Osteoblast (primary cell): Measurements from ENCODE around the gene DPP6. TPM values are rescaled to one million over a fixed set of nuclear protein-coding genes. Genes with fewer than 3 reads are reported as not detected.

Experiments
- DNase-seq: peaks from one replicate; pipeline ENCODE4 v3.0.0; 2011; ENCODE audit warnings: low spot score, mixed read lengths; ENCODE audit not compliant: insufficient read length; ENCODE audit errors: missing footprints
- H2AFZ ChIP-seq: 2 replicates; pipeline ENCODE4 v1.6.0; 2011; ENCODE audit warnings: mild to moderate bottlenecking, low read length
- H3K27ac ChIP-seq: 2 replicates; pipeline ENCODE4 v1.5.1; 2011; ENCODE audit warnings: mild to moderate bottlenecking, low read depth, low read length, moderate library complexity
- H3K27me3 ChIP-seq: 2 replicates; pipeline ENCODE4 v1.6.0; 2012; ENCODE audit warnings: mild to moderate bottlenecking, control low read depth, inconsistent platforms, low read length, moderate library complexity; ENCODE audit not compliant: insufficient read depth
- H3K36me3 ChIP-seq: 2 replicates; pipeline ENCODE4 v1.5.1; 2011; ENCODE audit warnings: mild to moderate bottlenecking, low read length, control low read depth, moderate library complexity; ENCODE audit not compliant: insufficient read depth
- H3K4me1 ChIP-seq: 2 replicates; pipeline ENCODE4 v1.5.1; 2011; ENCODE audit warnings: mild to moderate bottlenecking, low read length, control low read depth, moderate library complexity; ENCODE audit not compliant: insufficient read depth
- H3K4me2 ChIP-seq: 2 replicates; pipeline ENCODE4 v1.6.0; 2011; ENCODE audit warnings: mild to moderate bottlenecking, low read length; ENCODE audit not compliant: insufficient read depth
- H3K4me3 ChIP-seq: fragments of 200-600 bp; sonication (generic); 3 replicates; pipeline ENCODE4 v1.5.1; 2012; ENCODE audit warnings: mild to moderate bottlenecking, low read length, inconsistent platforms; ENCODE audit not compliant: insufficient read depth
- H3K79me2 ChIP-seq: 2 replicates; pipeline ENCODE4 v1.6.0; 2012; ENCODE audit warnings: mild to moderate bottlenecking, low read length, control low read depth, inconsistent platforms; ENCODE audit not compliant: insufficient read depth
- H3K9me3 ChIP-seq: 2 replicates; pipeline ENCODE4 v1.5.1; 2011; ENCODE audit warnings: low read depth, low read length, control low read depth
- H4K20me1 ChIP-seq: 2 replicates; pipeline ENCODE4 v1.6.0; 2012; ENCODE audit warnings: mild to moderate bottlenecking, low read length, control low read depth; ENCODE audit not compliant: insufficient read depth
- total RNA-seq: library from RNA; depleted of rRNA; stranded (reverse); fragments of >200 nt; gene quantifications from 2 replicates; pipeline ENCODE4 v1.2.3, GENCODE V29; 2012
- TF ChIP-seq, protein P1 (sequence below): IDR thresholded peaks from 2 replicates; pipeline ENCODE4 v1.5.1; 2011; ENCODE audit warnings: mild to moderate bottlenecking, low read depth, low read length, moderate library complexity; ENCODE audit errors: extremely low read depth

The DPP6 gene
- total RNA-seq, 1 donor: not detected

- Histone ChIP-seq H3K9me3 (peaks cover 13% of the 10 kb centered on the region), H3K27ac (no peak overlapping the region), H2AFZ (no peak overlapping the region), H3K4me2 (no peak overlapping the region), H3K4me1 (no peaks in the 10 kb centered on the region), H3K79me2 (no peaks in the 10 kb centered on the region), H3K36me3 (no peaks in the 10 kb centered on the region), H3K27me3 (no peaks in the 10 kb centered on the region), H3K4me3 (no peak overlapping the region), H4K20me1 (no peaks in the 10 kb centered on the region)
- TF ChIP-seq, protein P1, sequence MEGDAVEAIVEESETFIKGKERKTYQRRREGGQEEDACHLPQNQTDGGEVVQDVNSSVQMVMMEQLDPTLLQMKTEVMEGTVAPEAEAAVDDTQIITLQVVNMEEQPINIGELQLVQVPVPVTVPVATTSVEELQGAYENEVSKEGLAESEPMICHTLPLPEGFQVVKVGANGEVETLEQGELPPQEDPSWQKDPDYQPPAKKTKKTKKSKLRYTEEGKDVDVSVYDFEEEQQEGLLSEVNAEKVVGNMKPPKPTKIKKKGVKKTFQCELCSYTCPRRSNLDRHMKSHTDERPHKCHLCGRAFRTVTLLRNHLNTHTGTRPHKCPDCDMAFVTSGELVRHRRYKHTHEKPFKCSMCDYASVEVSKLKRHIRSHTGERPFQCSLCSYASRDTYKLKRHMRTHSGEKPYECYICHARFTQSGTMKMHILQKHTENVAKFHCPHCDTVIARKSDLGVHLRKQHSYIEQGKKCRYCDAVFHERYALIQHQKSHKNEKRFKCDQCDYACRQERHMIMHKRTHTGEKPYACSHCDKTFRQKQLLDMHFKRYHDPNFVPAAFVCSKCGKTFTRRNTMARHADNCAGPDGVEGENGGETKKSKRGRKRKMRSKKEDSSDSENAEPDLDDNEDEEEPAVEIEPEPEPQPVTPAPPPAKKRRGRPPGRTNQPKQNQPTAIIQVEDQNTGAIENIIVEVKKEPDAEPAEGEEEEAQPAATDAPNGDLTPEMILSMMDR: no peak
- DNase-seq: peak; percentile 68
Measured at GRCh38 chr7:154879629-154880028, 827.4 kb downstream of the DPP6 start.

GRCh38 chr7:154880513-154880912 is 828.3 kb downstream of the DPP6 start:
- no peaks in the 10 kb centered on the region for H3K79me2 ChIP-seq
- no peak overlapping the region for H3K4me2 ChIP-seq
- no peaks in the 10 kb centered on the region for H4K20me1 ChIP-seq
- peaks cover 15% of the 10 kb centered on the region for H3K9me3 ChIP-seq
- H2AFZ ChIP-seq: no peak overlapping the region
- H3K4me1 ChIP-seq: no peaks in the 10 kb centered on the region
- TF ChIP-seq, protein P1: no peak
- no peak for DNase-seq
- no peak overlapping the region for H3K27ac ChIP-seq
- no peaks in the 10 kb centered on the region for H3K36me3 ChIP-seq
- H3K4me3 ChIP-seq: no peak overlapping the region
- H3K27me3 ChIP-seq: no peaks in the 10 kb centered on the region

GRCh38 chr7:154881026-154881425 is 828.8 kb downstream of the DPP6 start:
- Histone ChIP-seq H3K4me1 (no peaks in the 10 kb centered on the region), H4K20me1 (no peaks in the 10 kb centered on the region), H3K27me3 (no peaks in the 10 kb centered on the region), H3K4me3 (no peak overlapping the region), H2AFZ (no peak overlapping the region), H3K79me2 (no peaks in the 10 kb centered on the region), H3K4me2 (no peak overlapping the region), H3K9me3 (peaks cover 15% of the 10 kb centered on the region), H3K36me3 (no peaks in the 10 kb centered on the region), H3K27ac (no peak overlapping the region)
- DNase-seq: no peak
- TF ChIP-seq, protein P1: no peak

DNA sequence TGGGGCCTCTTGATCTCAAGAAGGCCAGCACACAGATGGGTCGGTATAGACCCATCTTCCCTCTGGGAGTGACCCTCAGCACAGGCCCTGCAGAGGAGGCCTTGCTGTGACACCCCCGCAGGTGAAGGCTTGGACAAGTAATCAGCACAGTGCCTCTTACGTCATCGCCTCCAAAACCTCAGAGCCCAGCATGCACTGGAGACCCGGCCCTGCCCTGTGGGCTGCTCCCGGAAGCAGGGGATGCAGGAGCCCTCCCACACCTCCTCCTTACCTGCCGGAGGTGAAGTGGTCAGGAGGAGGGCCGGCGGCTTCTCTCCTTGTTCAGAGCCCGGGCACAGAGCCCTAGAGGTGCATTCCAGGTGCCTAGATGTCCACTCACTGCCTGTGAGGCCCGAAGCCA is 829.3 kb downstream of the DPP6 start:
- H3K9me3 ChIP-seq: peaks cover 15% of the 10 kb centered on the region
- no peak overlapping the region for H2AFZ ChIP-seq
- no peaks in the 10 kb centered on the region for H3K27me3 ChIP-seq
- no peaks in the 10 kb centered on the region for H4K20me1 ChIP-seq
- peak; percentile 27 for DNase-seq
- no peak overlapping the region for H3K4me3 ChIP-seq
- no peaks in the 10 kb centered on the region for H3K4me1 ChIP-seq
- no peaks in the 10 kb centered on the region for H3K79me2 ChIP-seq
- TF ChIP-seq, protein P1: no peak
- no peaks in the 10 kb centered on the region for H3K36me3 ChIP-seq
- no peak overlapping the region for H3K27ac ChIP-seq
- no peak overlapping the region for H3K4me2 ChIP-seq
